Heart left ventricle (tissue), 13 donors: ENCODE measurements around the gene PTTG1.

ENCODE experiments used
- POLR2A ChIP-seq, 2 donors: fragments of 450-650 bp; IDR thresholded peaks; one replicate each; pipeline ENCODE4 v1.6.1; 2017; ENCODE audit warnings: antibody characterized with exemption in 2 of 2, mild to moderate bottlenecking in 2 of 2, moderate library complexity in 2 of 2
- TF ChIP-seq, protein P1 (sequence below), 12 donors: fragments of 200-600 bp; sonication (generic) in 4 of 12; IDR thresholded peaks; one replicate each; pipeline versions ENCODE4 v1.5.0 to v1.8.0; 2018 to 2022; ENCODE audit warnings: antibody characterized with exemption in 12 of 12, mild to moderate bottlenecking in 5 of 12
- donor health status: ischemic (EF 13 %, LVEDD 7.1; RV severe dilation, severe dysfunction).
- donor health status: DM: no; HTN: yes; CAD: no.
- donor health status: DM: no; HTN: no; CAD: no.
- donor health status: ischemic (EF 25% LVEDD 6.9; RV normal size, moderate dysfunction).
- donor health status: ischemic (EF 25% LVEDD 5.7; RV mildly dilated, moderate dysfunction).
- donor health status: ischemic (EF 35%, LVEDD 5.7; RV mildly dilated, moderate dysfunction).
- donor health status: nonischemic (EF 11% LVEDD 7.7; RV severe dilation, severe dysfunction).
- donor health status: DM: yes; HTN: yes; CAD: no.
- donor health status: PGD.
- donor health status: ischemic (EF 29% LVEDD 5.4; RV normal size, mild dysfunction).
- donor health status: nonischemic (EF 23%, LVEDD 6.1; RV moderate dilation, normal function).

DNA sequence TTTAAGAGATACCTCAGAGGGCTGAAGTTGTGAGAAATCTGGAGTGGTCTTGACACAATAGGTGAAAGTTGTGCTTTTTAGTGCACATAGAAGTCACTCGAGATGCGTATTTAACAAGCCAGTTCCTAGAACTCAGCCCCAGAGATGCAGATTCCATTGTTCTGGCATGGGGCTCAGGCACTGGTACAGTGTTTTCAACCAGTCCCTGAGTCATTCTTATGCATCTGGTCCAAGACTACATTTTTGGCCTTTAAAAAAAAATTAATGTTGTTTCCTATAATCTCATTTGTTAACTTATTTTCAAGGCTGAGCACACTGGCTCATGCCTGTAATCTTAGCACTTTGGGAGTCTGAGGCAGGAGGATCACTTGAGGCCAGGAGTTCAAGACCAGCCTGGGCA, 29.6 kb downstream of the PTTG1 start:
- TF ChIP-seq, protein P1, sequence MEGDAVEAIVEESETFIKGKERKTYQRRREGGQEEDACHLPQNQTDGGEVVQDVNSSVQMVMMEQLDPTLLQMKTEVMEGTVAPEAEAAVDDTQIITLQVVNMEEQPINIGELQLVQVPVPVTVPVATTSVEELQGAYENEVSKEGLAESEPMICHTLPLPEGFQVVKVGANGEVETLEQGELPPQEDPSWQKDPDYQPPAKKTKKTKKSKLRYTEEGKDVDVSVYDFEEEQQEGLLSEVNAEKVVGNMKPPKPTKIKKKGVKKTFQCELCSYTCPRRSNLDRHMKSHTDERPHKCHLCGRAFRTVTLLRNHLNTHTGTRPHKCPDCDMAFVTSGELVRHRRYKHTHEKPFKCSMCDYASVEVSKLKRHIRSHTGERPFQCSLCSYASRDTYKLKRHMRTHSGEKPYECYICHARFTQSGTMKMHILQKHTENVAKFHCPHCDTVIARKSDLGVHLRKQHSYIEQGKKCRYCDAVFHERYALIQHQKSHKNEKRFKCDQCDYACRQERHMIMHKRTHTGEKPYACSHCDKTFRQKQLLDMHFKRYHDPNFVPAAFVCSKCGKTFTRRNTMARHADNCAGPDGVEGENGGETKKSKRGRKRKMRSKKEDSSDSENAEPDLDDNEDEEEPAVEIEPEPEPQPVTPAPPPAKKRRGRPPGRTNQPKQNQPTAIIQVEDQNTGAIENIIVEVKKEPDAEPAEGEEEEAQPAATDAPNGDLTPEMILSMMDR (IDR thresholded peaks at IDR 0.05), result no peak
- TF ChIP-seq POLR2A (IDR thresholded peaks at IDR 0.05), result no peak
